Inflammatory macrophage treated with lipopolysaccharide for 4 hours (primary cell): ENCODE measurements around the gene GPR176.
A peak's percentile ranks its signal among the peaks of the same experiment; 100 is the strongest.

Experiments used
- DNase-seq: peaks from one replicate; pipeline ENCODE4 v3.0.0-alpha.2; 2020

GPR176 gene

GRCh38 chr15:39801641-39802309 lies 118.3 kb downstream of the GPR176 start:
- DNase-seq, result no peak

- DNase-seq, result peak; percentile 63
Measured at GRCh38 chr15:39799552-39800011, 120.5 kb downstream of the GPR176 start.

GRCh38 chr15:39798382-39798781 lies 121.7 kb downstream of the GPR176 start:
- DNase-seq, result no peak

GRCh38 chr15:39797407-39797806 lies 122.7 kb downstream of the GPR176 start:
- DNase-seq, result no peak

- DNase-seq, result no peak
Measured at GRCh38 chr15:39796601-39797000, 123.5 kb downstream of the GPR176 start.

- DNase-seq, result no peak
Measured at GRCh38 chr15:39795486-39795885, 124.6 kb downstream of the GPR176 start.

GRCh38 chr15:39794954-39795353 lies 125.1 kb downstream of the GPR176 start:
- DNase-seq, result no peak

- no peak for DNase-seq
Measured at GRCh38 chr15:39793923-39794322, 126.1 kb downstream of the GPR176 start.

GRCh38 chr15:39792844-39793335 lies 127.2 kb downstream of the GPR176 start:
- DNase-seq, result no peak

- DNase-seq, result no peak
Measured at GRCh38 chr15:39792025-39792843, 127.8 kb downstream of the GPR176 start.

GRCh38 chr15:39789736-39790135 lies 130.3 kb downstream of the GPR176 start:
- no peak for DNase-seq

GRCh38 chr15:39788800-39789565 lies 131.1 kb downstream of the GPR176 start:
- no peak for DNase-seq

GRCh38 chr15:39788108-39788507 lies 132.0 kb downstream of the GPR176 start:
- DNase-seq, result no peak

GRCh38 chr15:39787479-39787878 lies 132.6 kb downstream of the GPR176 start:
- DNase-seq, result no peak

- peak; percentile 38 for DNase-seq
Measured at GRCh38 chr15:39786447-39787056, 133.5 kb downstream of the GPR176 start.

- no peak for DNase-seq
Measured at GRCh38 chr15:39785841-39786240, 134.2 kb downstream of the GPR176 start.

GRCh38 chr15:39785139-39785538 lies 134.9 kb downstream of the GPR176 start:
- no peak for DNase-seq

- DNase-seq, result no peak
Measured at GRCh38 chr15:39784638-39785037, 135.4 kb downstream of the GPR176 start.

- no peak for DNase-seq
Measured at GRCh38 chr15:39784125-39784524, 135.9 kb downstream of the GPR176 start.

- no peak for DNase-seq
Measured at GRCh38 chr15:39783244-39783820, 136.7 kb downstream of the GPR176 start.

GRCh38 chr15:39782441-39783138 lies 137.5 kb downstream of the GPR176 start, which contains the start of gene FSIP1:
Gene FSIP1 (minus strand): TSS chr15:39782841. CDS start chr15:39776524, 6,317 bp downstream.
- DNase-seq, result peak; percentile 98

- DNase-seq, result no peak
Measured at GRCh38 chr15:39781967-39782302, 138.1 kb downstream of the GPR176 start.
